HCT116 (cell line): Measurements from ENCODE around the gene THRB. TPM values are rescaled to one million over a fixed set of nuclear protein-coding genes. Genes with fewer than 3 reads are reported as not detected.

Source experiments
- ATAC-seq: fragments of 200-7000 bp; cut with Tn5 transposase; 2 replicates; pipeline ENCODE4 v1.9.1; 2020; ENCODE audit warnings: mild to moderate bottlenecking, moderate library complexity
- BruUV-seq: library from RNA; stranded (reverse); fragments of 400-500 nt; replicated peaks from 2 replicates; lab custom pipeline; 2021; lab: Mats Ljungman, UMichigan
- CTCF ChIA-PET: fragments of 300-600 bp; sonication (Branson Sonifier 250); formaldehyde crosslinking; loops from one replicate; lab custom pipeline; 2021; ENCODE audit warnings: antibody characterized with exemption; lab: Charles Lee
- POLR2A ChIA-PET: fragments of 300-600, 350-600 bp; sonication (Branson Sonifier 250); formaldehyde crosslinking; loops from one replicate; lab custom pipeline; 2021; ENCODE audit warnings: antibody characterized with exemption; lab: Charles Lee
- RAD21 ChIA-PET, 2 experiments: fragments of 300-600 bp; sonication (Branson Sonifier 250); formaldehyde crosslinking; loops; one replicate each; lab custom pipeline; 2023; ENCODE audit warnings: low total read pairs in 2 of 2; ENCODE audit not compliant: uncharacterized antibody in 2 of 2, unreplicated experiment in 2 of 2, low non-redundant PET in 1 of 2; lab: Charles Lee
- DNase-seq: peaks from one replicate; pipeline ENCODE4 v3.0.0-alpha.2; 2010; ENCODE audit warnings: low read depth, low spot score
- H2AFZ ChIP-seq: fragments of 200-600 bp; shearing (Covaris generic), sonication (generic); 2 replicates; pipeline ENCODE4 v1.6.1; 2017; ENCODE audit warnings: low read depth, mixed run types, mixed read lengths, antibody characterized with exemption, low read length; ENCODE audit not compliant: poor library complexity, severe bottlenecking
- H3K27ac ChIP-seq: 2 replicates; pipeline ENCODE4 v1.5.1; 2012; ENCODE audit warnings: low read depth, low read length
- H3K27me3 ChIP-seq: fragments of 200-600 bp; sonication (generic); 2 replicates; pipeline ENCODE4 v1.6.1; 2016; ENCODE audit warnings: mixed run types, low read length, mixed read lengths; ENCODE audit not compliant: insufficient read depth
- H3K36me3 ChIP-seq, 2 experiments: fragments of 200-500 bp in 1 of 2; fragments of 200-600 bp in 1 of 2; sonication (Bioruptor generic) in 1 of 2; sonication (generic) in 1 of 2; 2 replicates each; pipeline versions ENCODE4 v1.5.1 to v1.6.1; 2014 to 2016; ENCODE audit warnings: low read length in 2 of 2, inconsistent platforms in 1 of 2, mixed read lengths in 1 of 2, mixed run types in 1 of 2; ENCODE audit not compliant: insufficient read depth in 2 of 2, control insufficient read depth in 1 of 2
- H3K4me1 ChIP-seq, 2 experiments: fragments of 200-600 bp in 1 of 2; sonication (generic) in 1 of 2; 2 replicates each; pipeline versions ENCODE4 v1.5.1 to v1.6.1; 2012 to 2017; ENCODE audit warnings: low read length in 2 of 2, inconsistent platforms in 1 of 2, mild to moderate bottlenecking in 1 of 2, mixed read lengths in 1 of 2, mixed run types in 1 of 2, moderate library complexity in 1 of 2; ENCODE audit not compliant: insufficient read depth in 2 of 2, control insufficient read depth in 1 of 2
- H3K4me2 ChIP-seq: fragments of 200-600 bp; sonication (generic); 2 replicates; pipeline ENCODE4 v1.6.1; 2017; ENCODE audit warnings: mixed run types, low read length, mixed read lengths
- H3K4me3 ChIP-seq, 2 experiments: fragments of 200-600 bp in 1 of 2; sonication (generic) in 1 of 2; replicated peaks in 1 of 2; 2 replicates each; pipeline ENCODE4 v1.5.1; 2011 to 2016; ENCODE audit warnings: low read length in 2 of 2, control low read depth in 1 of 2, low read depth in 1 of 2, mild to moderate bottlenecking in 1 of 2, mixed read lengths in 1 of 2, mixed run types in 1 of 2
- H3K79me2 ChIP-seq: fragments of 200-600 bp; sonication (generic); 2 replicates; pipeline ENCODE4 v1.6.1; 2017; ENCODE audit warnings: mild to moderate bottlenecking, mixed run types, low read length, moderate library complexity, mixed read lengths; ENCODE audit not compliant: insufficient read depth
- H3K9ac ChIP-seq: fragments of 200-600 bp; sonication (generic); 2 replicates; pipeline ENCODE4 v1.6.1; 2016; ENCODE audit warnings: low read length, mixed read lengths
- H3K9me2 ChIP-seq: fragments of 200-600 bp; sonication (generic), shearing (Covaris generic); 2 replicates; pipeline ENCODE4 v1.6.1; 2017; ENCODE audit warnings: mixed run types, mild to moderate bottlenecking, moderate library complexity; ENCODE audit not compliant: insufficient read depth
- H3K9me3 ChIP-seq, 2 experiments: fragments of 200-500 bp in 1 of 2; fragments of 200-600 bp in 1 of 2; sonication (Bioruptor generic) in 1 of 2; sonication (generic) in 1 of 2; 2 replicates each; pipeline ENCODE4 v1.6.1; 2014 to 2017; ENCODE audit warnings: low read length in 2 of 2, mixed read lengths in 2 of 2, inconsistent platforms in 1 of 2, low read depth in 1 of 2, mild to moderate bottlenecking in 1 of 2, mixed run types in 1 of 2, moderate library complexity in 1 of 2; ENCODE audit not compliant: control insufficient read depth in 1 of 2, insufficient read depth in 1 of 2
- H4K20me1 ChIP-seq: fragments of 200-600 bp; sonication (generic), shearing (Covaris generic); 2 replicates; pipeline ENCODE4 v1.6.1; 2017; ENCODE audit warnings: mixed run types, mild to moderate bottlenecking, moderate library complexity; ENCODE audit not compliant: insufficient read depth
- CEBPB ChIP-seq: IDR thresholded peaks from 2 replicates; pipeline ENCODE4 v1.6.1; 2012; ENCODE audit warnings: low read depth
- EGR1 ChIP-seq: IDR thresholded peaks from 2 replicates; pipeline ENCODE4 v1.6.1; 2012; ENCODE audit warnings: low read depth
- EZH2phosphoT487 ChIP-seq: fragments of 200-600 bp; IDR thresholded peaks from 2 replicates; pipeline ENCODE4 v1.6.1; 2018; ENCODE audit warnings: antibody characterized with exemption, borderline replicate concordance
- FOSL1 ChIP-seq: IDR thresholded peaks from 2 replicates; pipeline ENCODE4 v1.6.1; 2012; ENCODE audit warnings: low read depth
- MAX ChIP-seq: IDR thresholded peaks from 2 replicates; pipeline ENCODE4 v1.6.1; 2012
- POLR2A ChIP-seq: IDR thresholded peaks from 2 replicates; pipeline ENCODE4 v1.7.0; 2011; ENCODE audit warnings: borderline replicate concordance; ENCODE audit not compliant: insufficient read depth, insufficient read length; ENCODE audit errors: extremely low read depth
- REST ChIP-seq: IDR thresholded peaks from 2 replicates; pipeline ENCODE4 v1.6.1; 2012; ENCODE audit warnings: low read depth
- SIN3A ChIP-seq: IDR thresholded peaks from 2 replicates; pipeline ENCODE4 v1.6.1; 2012; ENCODE audit warnings: low read depth
- SRF ChIP-seq: IDR thresholded peaks from 2 replicates; pipeline ENCODE4 v1.6.1; 2012; ENCODE audit warnings: low read depth
- YY1 ChIP-seq: IDR thresholded peaks from 2 replicates; pipeline ENCODE4 v1.6.1; 2011; ENCODE audit warnings: low read length, low read depth, moderate library complexity, mild to moderate bottlenecking; ENCODE audit not compliant: insufficient replicate concordance; ENCODE audit errors: extremely low read depth
- ZFX ChIP-seq: fragments of 450-650 bp; IDR thresholded peaks from 2 replicates; pipeline ENCODE4 v1.6.1; 2017
- ZNF274 ChIP-seq: fragments of 200-500 bp; sonication (Bioruptor generic); IDR thresholded peaks from 2 replicates; pipeline ENCODE4 v1.6.1; 2014; ENCODE audit warnings: mild to moderate bottlenecking, low read depth, low read length, inconsistent platforms
- intact Hi-C: fragments of 100-400 bp; cut with micrococcal nuclease; formaldehyde crosslinking; loops from 2 replicates; pipeline ENCODE4 v1.10.0; 2022
- total RNA-seq: library from RNA; stranded (reverse); gene quantifications from one replicate; pipeline ENCODE4 v1.2.1, GENCODE V29; 2021; ENCODE audit not compliant: unreplicated experiment
- TF ChIP-seq, protein P1 (sequence below), 3 experiments: fragments of 200-600 bp in 1 of 3; sonication (generic) in 1 of 3; IDR thresholded peaks in 2 of 3; conservative IDR thresholded peaks in 1 of 3; 2 replicates each; pipeline ENCODE4 v1.5.1; 2012 to 2017; ENCODE audit warnings: low read depth in 2 of 3, low read length in 2 of 3, antibody characterized with exemption in 1 of 3, borderline replicate concordance in 1 of 3, control low read depth in 1 of 3, mild to moderate bottlenecking in 1 of 3, mixed read lengths in 1 of 3, mixed run types in 1 of 3, moderate library complexity in 1 of 3; ENCODE audit not compliant: insufficient read depth in 1 of 3

THRB gene
- total RNA-seq, 1 experiment from 2014 or later, result 2.5 TPM

GRCh38 chr3:24510030-24510648 lies 15.5 kb upstream of the THRB start:
- no peak for TF ChIP-seq YY1
- H3K36me3 ChIP-seq, result no peaks in the 10 kb centered on the region
- H3K4me1 ChIP-seq, result no peaks in the 10 kb centered on the region
- intact Hi-C loops, result no loop called here
- H3K9ac ChIP-seq, result no peak overlapping the region
- BruUV-seq, result no TSS peak
- H3K27ac ChIP-seq, result no peak overlapping the region
- DNase-seq (no peak), ATAC-seq (no peak)
- no peaks in the 10 kb centered on the region for H3K9me3 ChIP-seq
- no peak overlapping the region for H2AFZ ChIP-seq
- H3K4me3 ChIP-seq, result no peak overlapping the region
- H3K9me2 ChIP-seq, result no peaks in the 10 kb centered on the region
- no peaks in the 10 kb centered on the region for H3K27me3 ChIP-seq
- ChIA-PET RAD21 (no interaction called here), CTCF (no interaction called here), POLR2A (no interaction called here)
- H4K20me1 ChIP-seq, result no peaks in the 10 kb centered on the region
- H3K79me2 ChIP-seq, result no peaks in the 10 kb centered on the region
- H3K4me2 ChIP-seq, result no peak overlapping the region

- ATAC-seq, result no peak
Observed at GRCh38 chr3:24508423-24508839, 13.8 kb upstream of the THRB start.

More at GRCh38 chr3:24508423-24508839, 13.8 kb upstream of the THRB start:
- H4K20me1 ChIP-seq, result no peaks in the 10 kb centered on the region
- ChIA-PET CTCF (interaction anchor here (0.9 kb wide), 1 partner anchor 12 kb away, joined by 3 read pairs; no protein-coding TSS in a partner anchor), POLR2A (no interaction called here), RAD21 (no interaction called here)
- no TSS peak for BruUV-seq
- intact Hi-C loops, result no loop called here
- H2AFZ ChIP-seq, result no peak overlapping the region
- no peak for TF ChIP-seq MAX
- no peak for TF ChIP-seq EGR1
- no peak for TF ChIP-seq SIN3A
- TF ChIP-seq EZH2phosphoT487, result no peak
- TF ChIP-seq, protein P1, sequence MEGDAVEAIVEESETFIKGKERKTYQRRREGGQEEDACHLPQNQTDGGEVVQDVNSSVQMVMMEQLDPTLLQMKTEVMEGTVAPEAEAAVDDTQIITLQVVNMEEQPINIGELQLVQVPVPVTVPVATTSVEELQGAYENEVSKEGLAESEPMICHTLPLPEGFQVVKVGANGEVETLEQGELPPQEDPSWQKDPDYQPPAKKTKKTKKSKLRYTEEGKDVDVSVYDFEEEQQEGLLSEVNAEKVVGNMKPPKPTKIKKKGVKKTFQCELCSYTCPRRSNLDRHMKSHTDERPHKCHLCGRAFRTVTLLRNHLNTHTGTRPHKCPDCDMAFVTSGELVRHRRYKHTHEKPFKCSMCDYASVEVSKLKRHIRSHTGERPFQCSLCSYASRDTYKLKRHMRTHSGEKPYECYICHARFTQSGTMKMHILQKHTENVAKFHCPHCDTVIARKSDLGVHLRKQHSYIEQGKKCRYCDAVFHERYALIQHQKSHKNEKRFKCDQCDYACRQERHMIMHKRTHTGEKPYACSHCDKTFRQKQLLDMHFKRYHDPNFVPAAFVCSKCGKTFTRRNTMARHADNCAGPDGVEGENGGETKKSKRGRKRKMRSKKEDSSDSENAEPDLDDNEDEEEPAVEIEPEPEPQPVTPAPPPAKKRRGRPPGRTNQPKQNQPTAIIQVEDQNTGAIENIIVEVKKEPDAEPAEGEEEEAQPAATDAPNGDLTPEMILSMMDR (IDR thresholded peaks at IDR 0.05 in 2 of 3, conservative IDR thresholded peaks at IDR 0.05 in 1 of 3; ENCODE audit: borderline replicate concordance in 1 of 3, insufficient read depth in 1 of 3, low read depth in 2 of 3, low read length in 2 of 3), result no peak
- TF ChIP-seq SRF, result 0 out of 2 replicates have a peak, but pooled peaks have one; percentile 57
- TF ChIP-seq REST, result no peak
- no peak for TF ChIP-seq POLR2A
- no peak for TF ChIP-seq ZFX
- no peak for TF ChIP-seq FOSL1
- peak; percentile 30; the same call in 1 of the 2 replicates for TF ChIP-seq CEBPB
- TF ChIP-seq ZNF274, result no peak
- H3K9me2 ChIP-seq, result no peaks in the 10 kb centered on the region
- H3K9me3 ChIP-seq, result no peaks in the 10 kb centered on the region
- no peaks in the 10 kb centered on the region for H3K36me3 ChIP-seq
- no peaks in the 10 kb centered on the region for H3K4me1 ChIP-seq
- H3K27me3 ChIP-seq, result no peaks in the 10 kb centered on the region
- H3K79me2 ChIP-seq, result no peaks in the 10 kb centered on the region
- DNase-seq, result no peak
- H3K27ac ChIP-seq, result no peak overlapping the region
- H3K4me2 ChIP-seq, result no peak overlapping the region
- no peak overlapping the region for H3K9ac ChIP-seq
- H3K4me3 ChIP-seq, result no peak overlapping the region
